ENCODE results near the gene ZNF182.
"Not testable (repeated sequence)": the region's sequence is repeated elsewhere in the genome, so short reads cannot be mapped to it uniquely, and the experiment has no call there.

The ZNF182 gene

GRCh38 chrX:48003758-48004457 lies at the start of gene ZNF182:
Gene ZNF182, minus strand, starts transcription at chrX:48003989. Its CDS starts 1,380 bp downstream, at chrX:48002609.
- peak; percentile 74 to 88 for DNase-seq (ENCODE audit: extremely low read depth in 1 of 2, low read depth in 1 of 2)

- no peak for DNase-seq (ENCODE audit: extremely low read depth in 1 of 2, low read depth in 1 of 2)
These were observed 43.1 kb upstream of the ZNF182 start for GRCh38 chrX:48046846-48047245.

GRCh38 chrX:48045410-48046311 lies 41.9 kb upstream of the ZNF182 start:
- no peak for DNase-seq (ENCODE audit: extremely low read depth in 1 of 2, low read depth in 1 of 2)

- DNase-seq (ENCODE audit: extremely low read depth in 1 of 2, low read depth in 1 of 2): no peak
These were observed 39.3 kb upstream of the ZNF182 start for GRCh38 chrX:48043056-48043455.

- DNase-seq (ENCODE audit: extremely low read depth in 1 of 2, low read depth in 1 of 2): no peak
These were observed 32.1 kb upstream of the ZNF182 start for GRCh38 chrX:48035891-48036290.

- not testable (repeated sequence) for DNase-seq (ENCODE audit: extremely low read depth in 1 of 2, low read depth in 1 of 2)
These were observed 26.9 kb upstream of the ZNF182 start for GRCh38 chrX:48030641-48031173.

GRCh38 chrX:48030237-48030636 lies 26.4 kb upstream of the ZNF182 start:
- DNase-seq (ENCODE audit: extremely low read depth in 1 of 2, low read depth in 1 of 2): no peak

GRCh38 chrX:48028091-48028490 lies 24.3 kb upstream of the ZNF182 start:
- no peak for DNase-seq (ENCODE audit: extremely low read depth in 1 of 2, low read depth in 1 of 2)

GRCh38 chrX:48027545-48027944 lies 23.8 kb upstream of the ZNF182 start:
- DNase-seq (ENCODE audit: extremely low read depth in 1 of 2, low read depth in 1 of 2): not testable (repeated sequence)

- no peak for DNase-seq (ENCODE audit: extremely low read depth in 1 of 2, low read depth in 1 of 2)
These were observed 21.8 kb upstream of the ZNF182 start for GRCh38 chrX:48025561-48025960.

GRCh38 chrX:48022738-48023137 lies 18.9 kb upstream of the ZNF182 start:
- no peak for DNase-seq (ENCODE audit: extremely low read depth in 1 of 2, low read depth in 1 of 2)

GRCh38 chrX:48022100-48022499 lies 18.3 kb upstream of the ZNF182 start:
- no peak for DNase-seq (ENCODE audit: extremely low read depth in 1 of 2, low read depth in 1 of 2)

GRCh38 chrX:48021026-48021900 lies 17.5 kb upstream of the ZNF182 start:
- no peak for DNase-seq (ENCODE audit: extremely low read depth in 1 of 2, low read depth in 1 of 2)

- DNase-seq (ENCODE audit: extremely low read depth in 1 of 2, low read depth in 1 of 2): peak in 1 of 2 donors; percentile 24
These were observed 16.7 kb upstream of the ZNF182 start for GRCh38 chrX:48020472-48020871.

- DNase-seq (ENCODE audit: extremely low read depth in 1 of 2, low read depth in 1 of 2): not testable (repeated sequence)
These were observed 16.1 kb upstream of the ZNF182 start for GRCh38 chrX:48019892-48020291.

GRCh38 chrX:48016583-48017310 lies 13.0 kb upstream of the ZNF182 start:
- DNase-seq (ENCODE audit: extremely low read depth in 1 of 2, low read depth in 1 of 2): not testable (repeated sequence)

GRCh38 chrX:48009445-48009960 lies 5.7 kb upstream of the ZNF182 start:
- DNase-seq (ENCODE audit: extremely low read depth in 1 of 2, low read depth in 1 of 2): not testable (repeated sequence)

- not testable (repeated sequence) for DNase-seq (ENCODE audit: extremely low read depth in 1 of 2, low read depth in 1 of 2)
These were observed 2.9 kb upstream of the ZNF182 start, which contains the start of gene SPACA5 for GRCh38 chrX:48006688-48007087. Gene SPACA5, plus strand, starts transcription at chrX:48006988. Its CDS starts 815 bp downstream, at chrX:48007803.

- no peak for DNase-seq (ENCODE audit: extremely low read depth in 1 of 2, low read depth in 1 of 2)
These were observed 427 bp downstream of the ZNF182 start for GRCh38 chrX:48003367-48003757.

GRCh38 chrX:48002929-48003328 lies 860 bp downstream of the ZNF182 start:
- no peak for DNase-seq (ENCODE audit: extremely low read depth in 1 of 2, low read depth in 1 of 2)
